Raji (cell line): Measurements from ENCODE around the gene C5orf34.

Source experiments
- POLR2A ChIP-seq: IDR thresholded peaks from 2 replicates; pipeline ENCODE4 v1.6.1; 2011; ENCODE audit warnings: low read depth, low read length, control low read depth; ENCODE audit not compliant: insufficient read depth

Gene C5orf34, protein sequence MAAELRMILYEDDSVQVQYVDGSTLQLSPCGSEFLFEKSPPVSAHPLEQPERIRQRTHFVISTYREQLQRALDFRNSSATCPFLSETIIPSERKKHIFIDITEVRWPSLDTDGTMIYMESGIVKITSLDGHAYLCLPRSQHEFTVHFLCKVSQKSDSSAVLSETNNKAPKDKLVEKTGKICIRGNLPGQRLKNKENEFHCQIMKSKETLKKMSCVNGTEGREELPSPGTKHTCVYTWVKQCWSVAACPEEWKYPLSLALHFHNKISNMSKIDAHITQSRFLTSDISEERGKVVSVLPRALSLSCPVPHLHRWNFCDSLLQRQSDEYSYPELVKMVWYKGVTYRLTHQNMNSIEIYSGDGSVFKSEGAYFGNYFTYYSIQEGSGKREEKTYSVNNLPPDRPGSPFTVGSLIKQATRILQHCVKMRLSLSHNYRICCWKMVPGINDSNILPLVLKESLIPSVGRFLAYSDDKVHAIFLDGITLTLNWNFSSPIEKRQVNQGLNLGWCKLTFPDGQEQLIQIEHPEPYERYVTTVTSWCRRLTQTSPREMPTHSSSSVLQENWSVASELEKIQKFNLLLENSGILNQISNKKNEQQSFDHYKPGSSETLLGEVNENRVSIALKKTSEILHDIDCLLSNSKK

DNA sequence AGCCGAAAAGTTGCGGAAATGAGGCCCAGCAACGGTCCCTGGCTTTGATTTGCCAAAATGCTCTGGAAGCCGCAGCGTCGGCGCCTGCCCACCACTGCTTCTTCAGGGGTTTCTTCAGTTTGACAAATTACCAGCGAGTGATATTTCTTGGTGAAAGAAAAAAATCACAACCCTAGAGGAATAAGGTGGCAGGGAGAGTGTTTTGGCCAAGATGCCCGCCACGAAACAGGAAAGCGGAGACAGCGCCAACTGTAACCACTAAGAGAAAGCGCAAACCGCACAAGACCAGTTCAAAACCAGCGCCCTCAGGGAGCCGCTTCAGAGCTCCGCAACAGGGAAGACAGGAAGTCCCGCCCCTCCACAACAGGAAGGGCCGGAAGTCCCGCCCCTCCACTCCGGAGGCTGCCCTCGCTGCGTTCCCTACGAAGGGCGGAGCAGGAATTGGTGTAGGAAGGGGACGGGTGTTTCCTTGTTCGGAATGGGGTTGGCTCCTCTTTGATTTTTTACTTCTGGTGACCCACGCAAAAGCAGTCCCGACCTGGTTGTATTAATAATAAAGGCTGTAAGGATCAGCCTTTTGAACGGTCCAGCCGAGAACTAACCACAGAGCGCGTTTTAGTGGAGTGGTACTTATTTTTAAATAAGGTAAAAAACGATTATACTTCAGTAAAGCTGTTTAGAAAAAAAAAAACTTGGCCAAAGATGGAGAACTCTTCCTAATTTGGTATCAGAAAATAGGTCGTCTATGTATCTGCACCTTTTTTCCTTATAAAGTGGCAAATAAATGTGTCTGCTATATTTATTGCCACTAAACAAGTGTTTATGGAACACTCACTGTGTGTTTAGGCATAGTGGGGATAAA is at the start of gene C5orf34:
Gene C5orf34 (minus strand): TSS at position 333 of the 862 bp plus-strand sequence. CDS start 5,809 bp downstream, outside the sequence.
- TF ChIP-seq POLR2A, result peak; percentile 91

DNA sequence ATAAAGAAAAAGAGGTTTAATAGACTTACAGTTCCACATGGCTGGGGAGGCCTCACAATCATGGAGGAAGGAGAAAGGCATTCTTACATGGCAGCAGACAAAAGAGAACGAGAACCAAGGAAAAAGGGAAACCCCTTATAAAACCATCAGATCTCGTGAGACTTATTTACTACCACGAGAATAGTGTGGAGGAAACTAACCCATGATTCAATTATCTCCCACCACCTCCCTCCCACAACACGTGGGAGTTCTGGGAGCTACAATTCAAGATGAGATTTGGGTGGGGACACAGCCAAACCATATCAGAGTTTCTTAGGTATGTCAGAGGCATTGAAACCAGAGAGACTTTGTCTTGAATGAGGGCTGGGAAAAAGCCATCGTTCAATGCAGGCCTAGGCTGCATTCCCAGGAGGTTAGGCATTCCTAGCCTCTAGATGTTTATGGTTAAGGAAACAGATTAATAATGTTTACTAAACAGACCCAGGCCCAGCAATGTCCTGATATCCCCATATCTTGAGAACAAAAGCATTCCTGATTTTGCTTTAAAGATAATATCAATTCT is 49.4 kb upstream of the C5orf34 start:
- TF ChIP-seq POLR2A, result no peak

DNA sequence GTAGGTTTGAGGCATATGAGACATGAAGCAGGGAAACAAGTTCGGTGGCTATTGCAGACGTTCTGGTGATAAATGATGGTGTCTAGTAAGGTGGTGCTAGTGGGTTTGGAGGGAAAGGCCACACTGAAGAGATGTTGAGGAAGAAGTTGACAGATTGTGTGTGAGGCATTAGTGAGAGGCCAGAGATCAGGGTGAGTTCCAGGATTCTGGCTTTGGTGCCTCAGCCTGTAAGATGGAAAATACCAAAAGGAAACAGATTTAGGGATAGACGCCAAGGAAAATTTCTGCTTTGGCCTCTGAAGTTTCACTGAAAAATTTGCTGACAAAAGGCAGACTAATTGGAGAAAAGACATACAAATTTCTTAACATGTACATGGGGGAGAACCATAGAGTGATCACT is 48.4 kb upstream of the C5orf34 start:
- no peak for TF ChIP-seq POLR2A

DNA sequence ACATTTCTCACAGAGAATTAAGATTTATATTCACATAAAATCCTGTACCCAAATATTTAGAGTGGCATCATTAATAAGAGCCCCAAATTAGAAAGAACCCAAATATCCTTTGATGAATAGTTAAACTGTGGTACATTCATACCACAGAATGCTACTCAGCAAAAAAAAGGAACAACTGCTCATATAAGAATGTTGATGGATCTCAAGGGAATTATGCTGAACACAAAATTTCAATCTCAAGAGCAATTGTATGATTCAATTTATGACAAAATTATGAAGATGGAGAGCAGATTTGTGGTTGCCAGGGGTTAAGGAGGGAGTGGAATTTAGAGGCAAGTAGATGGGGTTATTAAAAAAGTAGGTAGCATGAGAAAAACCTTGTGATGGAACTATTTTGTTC is 46.4 kb upstream of the C5orf34 start:
- no peak for TF ChIP-seq POLR2A

DNA sequence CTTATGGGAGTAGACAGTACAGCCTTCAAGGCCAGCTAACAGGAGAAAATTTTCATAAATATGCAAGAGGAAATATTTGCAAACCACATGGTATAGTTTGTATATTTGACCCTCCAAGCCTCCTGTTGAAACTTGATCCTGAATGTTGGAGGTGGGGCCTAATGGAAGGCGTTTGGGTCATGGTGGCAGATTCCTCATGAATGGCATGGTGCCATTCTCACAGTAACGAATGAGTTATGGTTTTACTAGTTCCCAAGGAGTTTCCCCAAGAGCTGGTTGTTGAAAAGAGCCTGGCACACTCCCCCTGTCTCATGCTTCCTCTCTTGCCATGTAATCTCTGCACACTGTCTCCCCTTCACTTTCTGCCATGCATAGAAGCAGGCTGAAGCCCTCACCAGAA is 45.2 kb upstream of the C5orf34 start:
- no peak for TF ChIP-seq POLR2A

DNA sequence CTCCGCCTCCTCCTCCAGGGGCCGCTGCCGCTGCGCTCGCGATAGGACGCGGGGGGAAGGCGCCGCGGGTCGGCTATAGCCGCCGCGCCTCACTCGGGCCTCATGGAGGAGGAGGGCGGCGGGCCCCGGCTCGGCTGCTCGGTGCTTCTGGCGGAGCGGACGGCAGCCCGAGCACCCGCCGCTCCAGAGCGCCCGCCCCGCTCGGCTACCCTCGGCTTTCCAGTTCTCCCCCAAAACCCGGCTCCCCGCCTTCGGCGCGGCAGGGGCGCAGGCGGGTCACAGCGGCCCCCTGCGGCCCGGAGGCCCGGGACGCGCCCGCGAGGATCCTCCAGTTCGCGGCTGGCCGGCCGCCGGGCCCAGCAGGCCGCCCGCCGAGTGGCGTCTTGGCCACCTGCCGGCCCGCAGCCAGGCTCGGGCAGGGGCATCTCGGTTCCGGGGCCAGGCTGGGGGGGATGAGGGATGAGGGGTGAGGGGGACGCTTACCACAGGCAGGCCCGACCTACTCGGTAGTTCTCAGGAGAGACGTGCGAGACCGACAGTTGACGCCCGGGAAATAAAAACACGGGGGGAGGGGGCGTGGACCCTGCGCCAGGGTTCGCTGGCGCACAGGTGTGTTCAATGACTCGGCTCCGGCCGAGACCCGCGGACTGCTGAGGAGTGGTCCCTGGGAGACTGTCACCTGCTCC is 42.1 kb upstream of the C5orf34 start, which contains the start of gene PAIP1:
Gene PAIP1 (minus strand): TSS at position 221 of the 686 bp plus-strand sequence. CDS start 231 bp downstream, outside the sequence.
- TF ChIP-seq POLR2A, result peak; percentile 62

DNA sequence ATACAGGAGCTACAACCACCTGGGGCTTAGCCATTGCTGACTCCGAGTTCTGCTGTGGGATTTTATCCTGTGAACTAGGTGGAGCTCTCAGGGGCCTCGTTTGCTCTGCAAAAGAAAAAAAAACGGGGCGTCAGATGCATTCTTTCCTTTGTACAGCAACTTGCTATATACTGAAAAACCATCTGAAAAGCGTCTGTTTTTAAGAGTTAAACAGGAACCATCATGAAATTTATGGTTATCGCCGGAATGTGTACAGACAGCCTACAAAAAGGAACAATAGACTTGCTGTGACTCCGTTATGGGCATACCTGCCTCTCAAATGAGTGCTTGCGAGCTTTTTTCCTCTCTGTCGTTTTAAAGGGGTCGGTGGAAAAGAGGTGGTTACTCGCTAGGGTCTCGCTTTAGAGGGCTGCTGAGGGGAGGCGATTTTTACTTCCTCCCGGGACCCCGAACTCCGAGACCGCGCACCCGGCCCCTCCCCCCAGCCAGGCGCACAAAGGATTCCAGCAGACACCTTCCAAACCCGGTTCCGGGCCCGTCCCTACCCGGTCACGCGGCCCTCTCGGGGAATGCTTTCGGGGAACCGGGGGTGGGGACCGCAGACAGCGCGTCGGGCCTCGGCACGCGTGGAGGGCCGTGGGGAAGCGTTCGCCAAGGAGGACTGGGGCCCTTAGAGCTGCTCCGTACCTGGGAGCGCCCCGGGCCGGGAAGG is 41.1 kb upstream of the C5orf34 start:
- peak; percentile 20; the same call in 1 of the 2 replicates for TF ChIP-seq POLR2A

DNA sequence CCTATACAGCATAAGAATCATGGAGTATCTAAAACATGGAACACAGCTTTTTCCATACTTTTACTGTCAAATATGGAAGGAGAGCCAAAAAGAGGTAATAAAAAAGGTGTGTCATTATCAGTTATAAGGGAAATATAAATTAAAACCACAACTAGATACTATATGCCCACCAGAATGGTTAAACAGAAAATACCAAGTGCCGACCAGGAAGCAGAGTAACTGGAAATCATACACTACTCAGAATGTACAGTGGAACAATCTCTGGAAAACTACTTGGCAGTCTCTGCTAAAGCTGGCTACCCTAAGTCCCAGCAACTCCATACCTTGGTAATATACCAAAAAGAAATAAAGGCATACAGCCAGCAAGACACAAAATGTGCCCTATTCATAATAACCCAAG is 39.5 kb upstream of the C5orf34 start:
- no peak for TF ChIP-seq POLR2A

DNA sequence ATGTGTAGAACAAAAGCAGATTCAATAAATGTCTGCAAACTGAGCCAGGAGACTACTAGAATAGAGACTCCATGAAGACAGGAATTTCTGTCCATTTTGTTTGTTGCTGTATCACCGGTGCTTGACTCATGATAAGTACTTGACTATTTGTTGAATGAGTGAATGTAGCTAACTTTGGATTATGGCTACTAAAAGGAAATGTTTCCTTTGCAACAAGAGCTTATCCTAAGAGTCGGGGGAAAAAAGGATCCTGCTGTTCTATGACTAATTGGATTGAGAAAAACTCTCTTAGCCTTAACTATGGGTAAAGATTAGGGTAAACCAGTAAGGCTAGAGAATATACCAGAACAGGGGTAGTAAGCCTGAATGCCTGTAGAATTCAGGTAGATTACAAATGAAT is 38.4 kb upstream of the C5orf34 start:
- no peak for TF ChIP-seq POLR2A

DNA sequence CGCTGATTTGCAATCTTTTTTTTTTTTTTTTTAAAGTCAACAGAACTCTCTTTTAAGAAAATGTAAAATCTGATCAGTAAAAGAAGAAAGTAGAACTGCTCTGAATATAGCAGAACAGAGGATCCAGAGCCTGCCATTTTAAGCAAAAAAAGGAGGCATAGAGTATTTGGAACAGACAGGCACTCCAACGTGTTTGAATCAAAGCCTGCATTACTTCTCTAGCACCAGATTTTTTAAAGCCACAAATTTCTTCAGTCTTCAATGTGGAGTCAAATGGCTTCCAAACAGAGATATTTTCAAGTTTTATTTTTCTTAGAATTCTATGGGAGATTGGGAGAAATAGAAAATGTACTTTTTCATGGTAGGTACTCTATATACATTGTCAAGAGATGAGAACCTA is 36.8 kb upstream of the C5orf34 start:
- no peak for TF ChIP-seq POLR2A

DNA sequence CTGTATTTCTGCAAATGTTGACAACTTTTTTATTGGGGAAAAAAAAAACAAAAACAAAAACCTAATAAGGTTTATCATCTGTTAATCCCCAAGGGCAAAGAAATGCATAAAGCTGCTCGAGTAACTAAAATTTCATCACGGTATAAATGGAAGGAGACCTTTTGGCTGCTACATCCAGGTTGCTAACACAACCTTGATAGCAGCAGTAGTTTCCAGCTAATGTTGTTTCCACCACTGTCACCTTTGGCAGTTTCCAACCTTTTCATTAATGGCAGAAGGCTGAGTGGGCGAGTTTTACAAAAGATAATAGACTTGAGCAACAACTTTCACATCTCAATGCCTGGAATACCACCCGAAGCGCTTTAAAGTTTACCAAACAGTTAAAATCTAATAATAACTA is 33.4 kb upstream of the C5orf34 start:
- no peak for TF ChIP-seq POLR2A

DNA sequence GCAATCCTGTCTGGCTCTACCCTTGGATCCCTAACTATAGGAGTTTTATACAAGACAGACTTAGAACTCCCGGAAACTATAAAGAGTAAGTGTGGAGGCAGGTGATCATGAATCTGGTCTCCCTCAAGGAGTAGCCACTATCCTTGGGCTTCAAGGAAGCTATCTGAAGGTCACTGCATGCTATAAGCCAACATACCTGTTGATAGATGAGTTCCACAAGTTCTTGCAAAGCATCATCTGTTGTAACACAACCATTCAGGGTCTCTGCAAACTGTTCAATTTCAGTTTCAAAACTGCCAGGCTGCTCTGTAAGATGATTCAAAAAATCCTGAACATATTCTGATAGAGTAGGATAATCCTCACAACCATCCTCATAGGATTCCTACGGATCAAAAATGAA is 32.6 kb upstream of the C5orf34 start:
- no peak for TF ChIP-seq POLR2A

DNA sequence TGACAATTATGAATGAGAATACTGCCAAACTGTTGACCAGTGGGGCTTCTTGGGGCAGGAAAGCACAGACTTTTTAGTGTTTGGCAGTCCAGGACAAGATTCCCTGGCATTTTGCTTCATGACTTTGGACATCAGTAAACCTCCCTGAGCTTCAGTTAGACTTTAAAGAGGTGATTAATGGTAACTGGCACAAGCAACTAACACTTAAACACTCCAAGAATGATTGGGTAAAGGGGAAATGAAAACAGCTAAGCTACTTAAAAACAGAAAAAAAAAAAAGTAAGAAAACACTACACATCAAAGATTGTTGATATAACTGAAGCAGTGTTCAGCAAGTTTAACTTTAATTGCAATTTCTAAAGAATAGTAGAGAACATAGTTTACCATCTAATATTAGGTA is 28.5 kb upstream of the C5orf34 start:
- no peak for TF ChIP-seq POLR2A

DNA sequence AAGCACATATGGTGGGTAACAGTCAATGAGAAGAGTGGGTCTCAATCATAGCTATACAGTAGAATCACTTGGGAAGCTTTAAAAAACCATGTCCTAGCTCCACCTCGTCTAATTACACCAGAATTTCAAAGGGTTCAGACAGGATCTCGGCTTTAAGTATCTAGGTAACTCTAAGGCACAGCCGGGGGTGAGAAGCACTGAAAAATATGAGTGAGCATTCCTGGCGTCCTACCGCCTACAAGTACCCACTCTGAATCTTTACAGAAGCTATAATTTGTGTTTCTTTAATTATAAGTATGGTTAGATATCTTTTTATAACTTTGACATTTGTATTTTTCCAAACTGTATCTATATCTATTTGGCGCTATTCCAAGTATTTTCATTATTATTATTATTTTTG is 25.8 kb upstream of the C5orf34 start:
- TF ChIP-seq POLR2A, result no peak
